Activated CD4-positive, CD25-positive, alpha-beta regulatory T cell treated with anti-CD3 and anti-CD28 coated beads, Interleukin-2, amount 50 U/mL, for 24 hours (primary cell): ENCODE measurements around the gene PDE4D.
A peak's percentile ranks its signal among the peaks of the same experiment; 100 is the strongest.

ENCODE experiments used
- ATAC-seq, 2 donors: fragments of 150-1000 bp; cut with Tn5 transposase; one replicate each; pipeline ENCODE4 v1.10.0; 2021; ENCODE audit warnings: mild to moderate bottlenecking in 1 of 2, moderate library complexity in 1 of 2

The PDE4D gene

GRCh38 chr5:59648949-59649921, 244.3 kb downstream of the PDE4D start:
- ATAC-seq = no peak

- no peak for ATAC-seq
Observed at GRCh38 chr5:59648038-59648831, 245.3 kb downstream of the PDE4D start.

DNA sequence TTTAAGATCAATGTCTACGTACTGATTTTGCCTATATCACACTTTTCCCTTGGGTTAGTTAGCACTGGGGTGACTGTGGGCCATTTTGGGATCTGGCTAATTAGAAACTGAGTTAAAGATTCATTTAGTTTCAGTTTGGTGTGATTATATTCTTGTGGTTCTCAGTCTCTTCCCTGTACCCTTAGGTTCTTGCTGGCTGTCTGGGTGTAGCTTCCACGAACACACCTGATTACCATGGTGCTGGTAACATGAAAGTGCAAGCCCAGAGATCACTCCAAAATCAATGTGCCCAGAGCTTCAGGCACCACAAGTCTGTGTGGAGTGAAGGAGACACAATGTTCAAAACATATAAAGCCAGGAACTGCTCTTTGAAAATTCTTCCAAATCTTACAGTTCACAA, 248.1 kb downstream of the PDE4D start:
- ATAC-seq = no peak

DNA sequence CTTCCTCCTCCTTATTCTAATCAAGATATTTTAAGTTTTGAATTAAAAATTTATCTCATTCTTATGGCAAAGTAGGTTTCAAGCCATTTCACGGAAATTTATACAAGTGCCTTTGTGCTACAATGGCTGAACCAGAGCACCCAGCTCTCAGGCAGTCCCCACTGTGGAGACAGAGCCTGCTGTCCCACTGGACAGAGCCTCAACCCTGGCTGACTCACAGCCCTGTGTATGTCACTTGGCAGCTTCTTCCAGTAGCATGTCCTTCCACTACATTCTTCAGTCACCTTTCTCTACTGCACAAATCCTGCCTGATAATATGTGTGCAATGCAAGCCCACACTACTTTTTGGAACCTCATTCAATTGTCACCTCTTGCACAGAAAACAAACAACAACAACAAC, 253.1 kb downstream of the PDE4D start:
- no peak for ATAC-seq

DNA sequence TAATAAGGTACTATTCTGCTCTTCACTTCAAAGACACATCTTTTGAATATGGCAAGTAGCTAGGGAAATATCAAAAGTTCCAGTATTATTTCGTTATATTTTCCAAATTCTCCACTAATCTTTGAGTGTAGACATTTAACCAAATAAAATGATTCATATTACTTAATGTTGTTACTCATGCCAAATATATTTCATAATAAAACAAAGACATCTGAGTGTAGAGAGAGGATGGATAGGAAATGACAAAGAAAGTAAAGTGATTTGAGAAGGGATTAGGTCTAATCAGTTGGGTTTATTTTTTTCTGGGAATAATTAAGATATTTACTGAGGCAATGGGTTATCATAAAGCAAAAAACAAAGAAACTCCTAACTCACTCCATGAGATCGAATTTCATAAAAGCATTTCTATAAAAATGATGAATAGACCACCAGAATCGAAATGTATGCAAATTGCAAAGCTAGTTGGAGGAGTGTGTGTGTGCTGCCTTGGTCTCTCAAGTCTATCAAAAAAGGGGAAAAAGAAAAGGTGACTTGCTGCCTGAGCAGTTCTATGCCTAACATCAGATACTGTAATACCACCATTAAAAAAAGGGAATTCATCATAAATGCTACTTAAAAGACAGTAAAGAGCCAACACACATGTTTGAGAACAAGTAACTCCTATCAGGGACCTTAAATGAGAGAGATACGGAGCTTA, 255.5 kb downstream of the PDE4D start:
- no peak for ATAC-seq

GRCh38 chr5:59629561-59629960, 264.0 kb downstream of the PDE4D start:
- ATAC-seq = no peak

GRCh38 chr5:59628062-59628828, 265.3 kb downstream of the PDE4D start:
- no peak for ATAC-seq

GRCh38 chr5:59624898-59625297, 268.6 kb downstream of the PDE4D start:
- ATAC-seq = no peak

DNA sequence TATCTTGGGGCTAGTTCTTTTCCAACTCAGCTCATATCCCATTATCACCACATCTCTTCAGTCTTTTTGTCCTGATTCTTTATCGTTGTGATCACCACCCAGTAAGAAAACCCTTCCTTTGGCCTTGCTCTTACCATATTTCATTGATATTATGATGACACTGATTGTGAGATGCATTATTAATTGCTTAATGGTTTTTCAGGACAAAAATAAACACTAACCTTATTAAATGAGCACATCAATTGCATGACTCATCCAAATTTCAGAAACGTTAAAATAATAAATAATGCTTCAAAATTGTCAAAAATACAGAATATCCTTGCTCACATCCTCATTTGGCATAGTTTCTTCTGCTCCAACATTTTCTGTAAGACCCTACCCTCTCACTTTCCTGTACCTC, 270.7 kb downstream of the PDE4D start:
- ATAC-seq = no peak

- ATAC-seq = no peak
Observed at GRCh38 chr5:59621477-59621876, 272.0 kb downstream of the PDE4D start.

GRCh38 chr5:59620535-59621212, 272.9 kb downstream of the PDE4D start:
- ATAC-seq = no peak

DNA sequence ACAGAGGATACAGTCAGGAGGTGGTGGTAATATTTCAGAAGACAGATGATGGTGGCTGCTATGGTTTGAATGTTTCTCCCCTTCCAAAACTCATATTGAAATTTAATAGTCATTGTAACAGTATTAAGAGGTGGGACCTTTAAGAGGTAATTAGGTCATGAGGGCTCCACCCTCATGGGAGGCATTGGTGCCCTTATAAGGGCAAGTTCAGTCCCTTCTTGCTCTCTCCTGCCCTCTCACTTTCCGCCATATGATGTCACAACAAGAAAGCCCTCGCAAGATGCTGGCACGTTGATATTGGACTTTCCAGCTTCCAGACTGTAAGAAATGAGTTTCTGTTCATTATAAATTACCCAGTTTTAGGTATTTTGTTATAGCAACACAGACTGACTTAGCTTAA, 274.9 kb downstream of the PDE4D start:
- no peak for ATAC-seq

DNA sequence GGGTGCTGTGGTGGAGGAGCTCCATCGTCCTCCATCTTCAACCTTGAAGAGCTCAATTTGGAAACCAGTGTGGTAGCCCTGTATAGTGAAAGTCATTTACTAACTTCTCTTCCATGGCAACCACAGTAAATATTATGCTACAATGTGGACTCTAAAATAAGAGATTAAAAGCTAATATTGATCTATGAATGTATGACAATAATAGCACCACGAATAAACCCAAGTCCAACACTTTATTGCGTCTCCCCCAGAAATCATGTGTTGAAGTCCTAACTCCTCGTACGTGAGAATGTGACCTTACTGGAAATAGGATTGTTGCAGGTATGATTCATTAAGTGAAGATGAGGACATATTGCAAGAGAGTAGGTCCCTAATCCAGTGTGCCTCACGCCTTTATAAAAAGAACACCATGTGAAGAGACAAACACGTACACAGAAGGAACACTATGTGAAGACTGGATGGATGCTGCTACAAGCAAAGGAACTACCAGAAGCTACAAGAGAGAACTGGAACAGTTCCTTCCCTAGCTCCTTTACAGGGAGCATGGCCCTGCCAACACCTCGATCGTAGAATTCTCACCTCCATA, 276.2 kb downstream of the PDE4D start:
- ATAC-seq = no peak

DNA sequence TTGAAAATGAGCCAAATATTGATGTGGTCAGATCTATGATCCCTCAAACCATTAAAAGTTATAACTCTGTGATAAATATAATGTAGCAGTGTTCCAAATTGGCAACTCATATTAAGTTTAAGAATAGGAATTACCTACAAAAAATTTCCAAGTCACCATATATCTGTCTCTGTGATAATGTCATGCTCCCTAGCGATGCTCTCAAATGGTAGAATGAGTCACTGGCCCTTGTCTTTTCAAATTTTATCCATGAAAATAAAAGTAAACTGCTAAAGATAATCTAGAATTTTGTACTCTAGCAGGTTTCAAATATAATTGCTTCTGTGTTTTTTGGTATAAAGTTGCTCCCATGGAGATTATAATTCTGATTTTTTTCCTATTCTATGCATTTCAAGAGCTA, 277.1 kb downstream of the PDE4D start:
- ATAC-seq = no peak

DNA sequence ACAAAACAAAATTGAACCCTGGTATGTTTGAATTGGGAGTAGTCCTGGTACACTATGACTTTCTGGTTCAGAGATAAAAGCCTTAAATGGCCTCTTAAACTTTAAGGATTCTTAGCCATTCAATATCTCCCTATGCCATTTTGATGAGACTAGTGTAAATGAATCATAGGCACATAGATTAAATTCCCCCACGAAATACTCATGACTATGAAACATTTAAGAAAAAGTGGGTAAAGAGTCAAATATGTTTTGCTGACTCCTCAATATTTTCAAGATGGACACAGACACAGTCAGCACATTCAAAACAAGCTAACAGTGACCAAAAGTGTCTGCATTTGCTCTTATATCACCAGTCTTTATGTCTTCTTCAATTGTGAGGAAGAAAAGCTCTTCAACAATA, 278.3 kb downstream of the PDE4D start:
- ATAC-seq = no peak

GRCh38 chr5:59609501-59610265, 283.8 kb downstream of the PDE4D start:
- peak in 1 of 2 donors; percentile 29 for ATAC-seq

- ATAC-seq = peak; percentile 23 to 60
Observed at GRCh38 chr5:59608745-59609144, 284.8 kb downstream of the PDE4D start.

GRCh38 chr5:59607138-59607765, 286.3 kb downstream of the PDE4D start:
- ATAC-seq = no peak

- ATAC-seq = no peak
Observed at GRCh38 chr5:59605915-59606314, 287.6 kb downstream of the PDE4D start.

DNA sequence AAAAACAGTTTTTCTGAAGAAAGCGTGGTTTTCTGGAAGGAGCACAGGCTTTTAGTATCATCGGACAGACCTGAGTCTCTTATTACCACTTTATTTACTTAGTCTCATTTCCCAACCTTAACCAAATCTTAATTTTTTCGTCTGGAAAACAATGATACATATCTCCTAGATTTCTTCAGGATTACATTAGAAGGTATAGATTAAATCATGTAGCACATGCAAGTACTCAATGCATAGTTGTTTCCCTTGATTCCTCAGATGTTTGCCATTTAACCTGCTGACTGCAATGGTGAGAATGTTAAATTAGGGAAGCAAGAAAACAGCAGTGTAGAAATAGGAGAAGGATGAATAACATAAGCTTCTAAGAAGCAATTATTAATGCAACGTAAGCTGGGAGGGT, 289.4 kb downstream of the PDE4D start:
- ATAC-seq = no peak
